K562 (cell line): ENCODE data around the gene HOXB8. TPM values are rescaled to one million over a fixed set of nuclear protein-coding genes. Genes with fewer than 3 reads are reported as not detected.
A peak's percentile ranks its signal among the peaks of the same experiment; 100 is the strongest.

ENCODE experiments used
- DLX4 ChIP-seq: fragments of 250-450 bp; sonication (Bioruptor Pico); IDR thresholded peaks from 2 replicates; pipeline ENCODE4 v1.6.1; 2021; ENCODE audit warnings: mild to moderate bottlenecking
- EWSR1 ChIP-seq: fragments of 450-650 bp; IDR thresholded peaks from 2 replicates; pipeline ENCODE4 v1.6.1; 2018; ENCODE audit warnings: borderline replicate concordance, mild to moderate bottlenecking, low read depth, moderate library complexity; ENCODE audit not compliant: partially characterized antibody
- HNRNPLL ChIP-seq: fragments of 200-400 bp; formaldehyde crosslinking; IDR thresholded peaks from 2 replicates; pipeline ENCODE4 v1.6.1; 2017; ENCODE audit warnings: low read length, low read depth, mild to moderate bottlenecking; ENCODE audit not compliant: poor library complexity, severe bottlenecking
- IRF9 ChIP-seq: fragments of 450-650 bp; IDR thresholded peaks from 2 replicates; pipeline ENCODE4 v1.6.1; 2016; ENCODE audit warnings: missing biosample characterization, missing genetic modification characterization
- POLR3A ChIP-seq: IDR thresholded peaks from 2 replicates; pipeline ENCODE4 v1.6.1; 2011; ENCODE audit warnings: borderline replicate concordance, mild to moderate bottlenecking, moderate library complexity; ENCODE audit not compliant: insufficient read length, insufficient read depth; ENCODE audit errors: extremely low read depth
- RBM17 ChIP-seq: fragments of 200-400 bp; formaldehyde crosslinking; IDR thresholded peaks from 2 replicates; pipeline ENCODE4 v1.6.1; 2017; ENCODE audit warnings: low read depth, mild to moderate bottlenecking, low read length, borderline replicate concordance
- ZBTB40 ChIP-seq, 2 experiments: fragments of 450-650 bp in 1 of 2; sonication (generic) in 1 of 2; formaldehyde crosslinking in 1 of 2; IDR thresholded peaks; 2 replicates each; pipeline versions ENCODE4 v1.7.1 to v1.9.0; 2016 to 2022; ENCODE audit warnings: inconsistent platforms in 1 of 2, mild to moderate bottlenecking in 1 of 2, missing genetic modification reagents in 1 of 2
- ZNF518B ChIP-seq: fragments of 250-450 bp; sonication (Bioruptor Pico); IDR thresholded peaks from 2 replicates; pipeline ENCODE4 v1.5.0; 2021; ENCODE audit warnings: mild to moderate bottlenecking, moderate library complexity
- ZNF699 ChIP-seq: fragments of 250-450 bp; sonication (Bioruptor Pico); IDR thresholded peaks from 2 replicates; pipeline ENCODE4 v1.8.0; 2021; ENCODE audit warnings: mild to moderate bottlenecking, moderate library complexity; ENCODE audit not compliant: insufficient replicate concordance
- ZNF77 ChIP-seq: fragments of 250-450 bp; sonication (Bioruptor Pico); IDR thresholded peaks from 2 replicates; pipeline ENCODE4 v1.5.0; 2020
- ZZZ3 ChIP-seq: fragments of 450-650 bp; IDR thresholded peaks from 2 replicates; pipeline ENCODE4 v1.6.1; 2016; ENCODE audit warnings: antibody characterized with exemption, mild to moderate bottlenecking, moderate library complexity
- polyA plus RNA-seq, 8 experiments: library from polyadenylated mRNA; depleted of rRNA in 4 of 8; stranded (reverse) in 5 of 8; unstranded in 3 of 8; fragments of >200 nt; fragmentation: Nextera tagmentation in 2 of 8; fragmentation: Illumina TruSeq in 1 of 8; extraction: Ambion mirVana in 2 of 8; extraction: Trizol in 1 of 8; gene quantifications; 2 replicates each; pipeline versions ENCODE4 v1.2.1 to v1.2.3, GENCODE V29; 2011 to 2014; ENCODE audit warnings: inconsistent platforms in 1 of 8, missing spikeins in 1 of 8
- total RNA-seq, 7 experiments: library from RNA; depleted of rRNA in 6 of 7; stranded (reverse); fragments of >200 nt in 6 of 7; fragmentation: Illumina TruSeq in 2 of 7; extraction: Trizol in 2 of 7; gene quantifications; 2 replicates each; pipeline versions ENCODE4 v1.2.1 to v1.2.3, GENCODE V29; 2011 to 2021; ENCODE audit warnings: low replicate concordance in 1 of 7

The HOXB8 gene
- total and polyA plus RNA-seq, 9 of the 15 experiments (the other 6 are each of a cell fraction or from before 2014, with no cell fraction given), result 0.52 to 23.8 (median 3.6) TPM

- TF ChIP-seq ZBTB40 (IDR thresholded peaks at IDR 0.05), result no peak
- TF ChIP-seq ZBTB40 (CRISPR knock-in tag; IDR thresholded peaks at IDR 0.05), result 0 out of 2 replicates have a peak, but pooled peaks have one; percentile 15
- no peak for TF ChIP-seq EWSR1
- no peak for TF ChIP-seq ZNF699
- no peak for TF ChIP-seq ZZZ3
- TF ChIP-seq POLR3A, result no peak
- TF ChIP-seq ZNF77 (CRISPR knock-in tag), result no peak
- TF ChIP-seq IRF9 (tag), result no peak
- TF ChIP-seq ZNF518B (CRISPR knock-in tag), result no peak
- no peak for TF ChIP-seq HNRNPLL
- TF ChIP-seq RBM17, result no peak
- no peak for TF ChIP-seq DLX4 (CRISPR knock-in tag)
Measured at GRCh38 chr17:48603959-48604769, 10.9 kb downstream of the HOXB8 start (continued).
